CD4-positive, alpha-beta T cell treated with Interleukin-12 subunit alpha and Interleukin-12 subunit beta, for 1 hour (primary cell): ENCODE results near the gene GPSM1.
"Not testable (repeated sequence)": the region's sequence is repeated elsewhere in the genome, so short reads cannot be mapped to it uniquely, and the experiment has no call there.

Experiments used
- DNase-seq: peaks from one replicate; pipeline ENCODE4 v3.0.0-alpha.2; 2020

The GPSM1 gene

DNA sequence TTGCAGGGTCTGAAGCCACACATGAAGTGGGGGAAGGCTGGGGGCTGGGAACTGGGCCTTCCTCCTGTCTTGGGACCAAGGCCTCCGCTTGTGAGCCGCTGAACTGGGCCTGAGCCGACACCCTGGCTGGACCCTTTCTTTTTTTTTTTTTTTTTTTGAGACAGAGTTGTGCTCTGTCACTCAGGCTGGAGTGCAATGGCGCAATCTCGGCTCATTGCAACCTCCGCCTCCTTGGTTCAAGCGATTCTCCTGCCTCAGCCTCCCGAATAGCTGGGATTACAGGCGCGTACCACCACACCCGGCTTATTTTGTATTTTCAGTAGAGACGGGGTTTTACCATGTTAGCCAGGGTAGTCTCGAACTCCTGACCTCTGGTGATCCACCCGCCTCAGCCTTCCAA, 8.1 kb upstream of the GPSM1 start:
- not testable (repeated sequence) for DNase-seq

- DNase-seq: not testable (repeated sequence)
These were observed 7.4 kb upstream of the GPSM1 start for GRCh38 chr9:136319955-136320354.

DNA sequence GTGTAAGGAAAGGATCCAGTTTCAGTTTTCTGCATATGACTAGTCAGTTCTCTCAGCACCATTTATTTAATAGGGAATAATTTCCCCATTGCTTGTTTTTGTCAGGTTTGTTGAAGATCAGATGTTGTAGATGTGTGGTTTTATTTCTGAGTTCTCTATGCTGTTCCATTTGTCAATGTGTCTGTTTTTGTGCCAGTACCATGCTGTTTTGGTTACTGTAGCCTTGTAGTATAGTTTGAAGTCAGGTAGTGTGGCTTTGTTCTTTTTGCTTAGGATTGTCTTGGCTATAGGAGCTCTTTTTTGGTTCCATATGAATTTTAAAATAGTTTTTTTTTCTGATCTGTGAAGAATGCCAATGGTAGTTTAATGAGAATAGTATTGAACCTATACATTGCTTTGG, 6.4 kb upstream of the GPSM1 start:
- DNase-seq: not testable (repeated sequence)

DNA sequence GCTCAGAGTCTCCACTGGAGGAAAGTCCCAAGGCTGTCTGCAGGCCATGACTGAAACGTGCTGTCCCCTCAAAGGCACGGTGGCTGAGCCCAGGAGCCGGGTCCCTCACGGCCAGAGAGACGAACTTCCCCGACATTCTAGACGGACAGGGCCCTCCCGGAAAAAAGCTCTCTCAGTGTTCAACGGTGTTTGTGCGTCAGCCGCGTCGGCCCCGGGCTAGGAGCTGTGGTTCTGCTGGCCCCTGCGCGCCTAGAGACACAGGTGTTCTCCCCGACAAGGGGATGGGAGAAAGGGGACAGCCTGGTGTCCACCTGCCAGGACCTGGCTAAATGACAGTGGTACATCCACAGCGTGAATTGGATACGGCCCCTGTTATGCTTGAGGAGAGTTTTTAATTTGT, 5.8 kb upstream of the GPSM1 start:
- DNase-seq: no peak

- no peak for DNase-seq
These were observed 4.5 kb upstream of the GPSM1 start for GRCh38 chr9:136322756-136323330.

DNA sequence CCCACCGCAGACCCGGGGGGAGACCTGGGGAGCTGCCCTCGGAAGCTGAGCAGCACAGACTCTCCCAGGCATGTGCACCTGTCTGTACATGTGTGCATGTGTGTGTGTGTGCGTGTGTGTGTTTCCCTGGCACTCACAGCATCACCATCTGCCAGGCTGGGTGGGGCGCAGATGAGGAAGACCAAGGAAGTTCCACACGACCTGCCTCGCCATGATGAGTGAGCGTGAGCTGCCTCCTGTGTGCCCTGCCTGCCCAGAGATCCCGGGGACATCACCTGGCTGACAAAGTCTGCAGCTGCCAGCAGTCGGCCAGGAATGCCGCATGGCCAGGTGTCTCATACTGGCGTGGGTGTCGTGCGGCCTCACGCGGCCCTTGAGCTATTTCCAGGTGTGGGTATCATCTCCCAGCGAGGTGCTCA, 4.0 kb upstream of the GPSM1 start:
- no peak for DNase-seq

DNA sequence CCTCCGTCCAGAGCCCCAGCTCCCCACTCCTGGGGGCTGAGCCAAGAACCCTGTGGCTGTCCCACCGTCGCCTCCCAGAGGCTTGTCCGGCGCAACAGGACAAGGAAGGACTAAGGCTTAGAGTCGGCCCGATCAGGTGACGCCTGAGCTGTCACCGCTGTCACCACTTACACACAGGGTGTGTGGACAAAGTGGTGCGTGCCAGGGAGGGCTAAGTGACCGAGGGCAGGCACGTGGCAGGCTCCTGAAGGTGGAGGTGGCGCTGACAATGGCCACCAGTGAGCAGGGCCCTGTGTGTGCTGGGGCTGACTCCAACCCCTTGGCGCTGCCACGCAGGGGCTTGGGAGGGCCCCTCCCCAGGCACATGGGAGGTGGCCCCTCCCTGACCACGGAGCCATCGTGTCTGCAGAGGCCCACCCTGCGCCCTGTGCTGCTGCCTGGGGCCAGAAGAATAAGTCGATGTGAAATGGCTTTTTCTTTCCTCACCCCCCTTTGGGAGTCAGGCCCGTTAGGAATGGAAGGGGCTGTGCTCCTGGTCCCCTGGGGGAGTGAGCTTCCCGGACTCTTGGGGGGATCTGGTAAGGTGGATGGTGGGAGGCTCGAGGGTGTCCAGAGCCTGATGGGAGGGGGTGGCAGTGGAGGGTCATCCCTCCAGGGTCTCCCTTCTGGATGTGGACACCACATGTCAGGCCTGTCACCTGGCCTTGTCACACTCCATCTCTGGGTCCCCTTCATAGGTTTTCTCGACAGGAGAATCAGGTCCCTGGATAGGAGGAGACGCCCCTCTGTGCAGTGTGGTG, 2.6 kb upstream of the GPSM1 start:
- DNase-seq: no peak

- DNase-seq: no peak
These were observed 2.0 kb upstream of the GPSM1 start for GRCh38 chr9:136325358-136325757.

- DNase-seq: no peak
These were observed 1.1 kb upstream of the GPSM1 start for GRCh38 chr9:136326061-136326760.

DNA sequence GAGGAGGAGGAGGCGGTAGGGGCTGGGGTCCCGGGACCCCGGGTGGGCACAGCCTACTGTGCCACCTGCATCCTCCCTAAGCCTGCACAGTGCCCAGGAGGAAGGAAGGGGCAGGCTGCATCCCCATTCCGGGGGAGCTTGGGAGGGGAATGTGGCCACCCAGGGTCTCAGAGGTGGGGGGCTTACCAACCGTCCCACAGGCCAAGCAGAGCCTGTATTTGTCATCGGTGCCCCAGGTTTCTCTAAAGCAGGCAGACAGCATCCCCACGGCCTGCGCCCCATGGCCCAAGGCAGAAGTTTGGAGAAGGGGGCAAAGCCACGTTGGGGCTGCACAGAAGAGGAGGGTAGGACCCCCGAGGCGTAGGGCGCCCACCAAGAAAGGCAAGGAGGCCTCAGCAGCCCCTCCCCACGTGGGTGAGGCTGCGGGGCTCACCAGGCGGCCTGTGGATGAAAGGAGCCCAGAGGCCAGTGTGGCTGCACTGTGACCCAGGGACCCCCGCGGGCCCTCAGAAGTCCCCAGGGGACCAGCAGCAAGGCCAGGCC, 507 bp upstream of the GPSM1 start:
- no peak for DNase-seq

- DNase-seq: no peak
These were observed 777 bp downstream of the GPSM1 start for GRCh38 chr9:136328011-136328621.

- DNase-seq: no peak
These were observed 1.3 kb downstream of the GPSM1 start for GRCh38 chr9:136328622-136329041.

DNA sequence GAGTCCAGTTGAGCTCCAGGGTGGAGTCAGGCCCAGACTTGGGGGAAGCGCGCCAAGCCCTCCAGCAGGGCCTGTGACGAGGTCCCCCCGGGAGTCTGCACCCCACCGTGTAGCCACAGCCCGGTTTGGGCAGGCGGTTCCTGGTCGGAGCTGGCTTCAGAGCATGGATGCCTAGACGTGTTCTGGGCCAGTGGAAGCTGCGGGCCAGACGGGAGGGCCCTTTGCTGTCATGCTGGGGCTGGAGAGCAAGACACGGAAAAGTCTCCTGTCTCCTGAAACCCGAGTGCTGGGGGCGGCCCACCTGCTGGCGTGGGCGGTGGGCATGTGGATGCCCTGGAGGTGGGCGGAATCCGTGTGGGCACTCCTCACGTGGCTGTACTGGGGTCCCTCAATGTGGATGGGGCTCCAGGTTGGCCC, 1.9 kb downstream of the GPSM1 start:
- no peak for DNase-seq

GRCh38 chr9:136329636-136330405, 2.5 kb downstream of the GPSM1 start:
- DNase-seq: no peak

GRCh38 chr9:136330406-136330990, 3.2 kb downstream of the GPSM1 start:
- DNase-seq: no peak

DNA sequence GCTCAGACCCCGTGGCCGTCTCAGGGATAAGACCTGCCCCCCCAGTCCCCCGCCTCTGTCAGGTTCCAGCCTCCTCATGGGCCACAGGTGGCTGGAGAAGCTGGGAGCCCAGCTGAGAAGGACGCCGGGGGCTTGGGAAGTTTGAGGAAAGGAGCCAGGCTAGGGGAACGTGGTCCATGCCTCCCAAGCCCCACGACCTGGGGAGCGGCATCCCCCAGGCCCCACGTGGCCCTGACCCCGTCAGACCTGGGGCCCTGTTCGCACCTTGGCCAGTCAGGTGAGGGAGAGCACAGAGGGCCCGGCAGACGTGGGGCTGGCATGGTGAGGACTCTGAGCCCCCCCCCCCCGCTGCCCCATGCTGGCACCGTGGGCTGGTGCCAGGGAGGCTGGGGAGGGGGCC, 3.7 kb downstream of the GPSM1 start:
- no peak for DNase-seq

DNA sequence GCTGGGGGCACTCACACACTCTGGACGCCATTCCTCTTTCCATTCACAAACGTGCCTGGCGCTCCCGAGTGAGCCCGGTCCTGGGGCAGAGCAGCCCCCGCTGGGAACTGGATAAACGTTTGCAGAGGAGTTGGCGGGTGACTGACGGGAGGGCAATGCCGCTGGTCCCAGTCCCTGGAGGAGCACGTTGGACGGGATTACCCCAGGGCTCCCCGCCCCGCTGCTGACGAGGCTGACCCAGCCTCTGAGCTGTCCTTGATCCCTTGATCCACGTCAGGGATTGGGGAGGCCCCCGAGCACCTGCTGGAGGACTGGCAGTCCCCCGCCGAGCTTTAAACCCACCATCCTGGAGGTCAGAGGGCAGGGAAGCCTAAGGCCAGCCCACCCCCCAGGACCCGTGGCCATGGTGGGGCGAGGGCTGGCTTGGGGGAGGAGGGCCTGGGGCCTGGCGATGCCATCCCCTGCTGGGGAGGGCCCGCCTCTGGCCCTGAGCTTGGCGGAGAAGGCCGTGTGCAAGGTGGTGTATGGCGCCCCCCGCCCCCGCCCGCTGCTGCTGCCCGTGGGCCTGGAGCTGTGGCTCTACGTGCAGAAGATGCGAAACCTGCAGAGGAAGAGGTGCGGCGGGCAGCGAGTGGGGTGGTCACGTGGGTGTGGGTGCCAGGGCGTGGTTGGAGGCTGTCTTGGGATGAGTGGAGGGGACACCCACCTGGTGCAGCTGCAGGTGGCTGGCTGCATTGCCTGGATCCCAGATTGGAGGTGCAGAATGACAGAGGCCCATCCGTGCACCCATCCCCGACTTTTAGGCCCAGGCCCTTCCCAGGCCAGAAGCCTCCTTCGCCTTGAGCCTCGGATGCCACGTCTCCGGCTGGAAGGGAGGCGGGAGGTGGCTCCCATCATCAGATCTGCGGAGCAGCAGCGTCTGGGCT, 4.5 kb downstream of the GPSM1 start:
- DNase-seq: no peak

- DNase-seq: no peak
These were observed 5.2 kb downstream of the GPSM1 start for GRCh38 chr9:136332482-136332983.

DNA sequence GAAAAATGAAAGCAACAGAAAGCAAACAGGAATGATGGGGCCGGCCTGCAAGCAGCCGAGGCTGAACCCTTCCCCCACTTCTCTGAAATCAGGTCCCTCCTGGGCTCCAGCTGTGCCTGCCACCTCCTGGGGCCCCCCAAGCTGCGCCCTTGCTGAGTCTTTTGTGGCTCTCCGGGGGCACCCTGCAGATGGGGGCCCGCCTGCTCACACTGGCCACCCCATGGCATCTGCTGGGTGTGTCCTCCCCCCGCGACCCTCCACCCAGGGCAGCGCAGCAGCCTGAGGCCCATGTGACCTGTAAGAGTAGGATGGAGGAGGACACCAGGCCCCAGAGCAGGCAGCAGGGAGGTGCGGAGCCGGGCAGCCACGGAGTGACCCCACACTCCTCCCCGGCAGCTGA, 5.7 kb downstream of the GPSM1 start:
- DNase-seq: no peak

DNA sequence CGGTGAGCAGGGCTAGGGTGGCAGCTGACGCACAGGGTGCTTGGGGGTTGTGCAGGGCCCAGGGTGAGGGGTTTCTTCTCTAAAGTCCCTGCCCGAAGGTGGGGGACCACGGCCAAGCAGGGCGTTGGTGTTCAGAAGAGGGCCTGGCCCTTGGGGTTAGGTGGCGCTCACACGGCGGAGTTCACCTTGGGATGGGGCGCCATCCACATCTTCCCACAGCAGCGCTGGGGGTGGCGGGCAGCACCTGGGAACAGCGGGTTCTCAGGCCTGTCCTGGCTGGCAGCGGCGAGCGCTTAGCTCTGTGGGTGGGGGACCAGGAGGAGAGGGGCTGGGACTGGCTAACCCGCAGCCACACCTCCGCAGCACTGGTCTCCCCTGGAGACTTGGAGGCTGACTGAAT, 6.1 kb downstream of the GPSM1 start:
- no peak for DNase-seq

DNA sequence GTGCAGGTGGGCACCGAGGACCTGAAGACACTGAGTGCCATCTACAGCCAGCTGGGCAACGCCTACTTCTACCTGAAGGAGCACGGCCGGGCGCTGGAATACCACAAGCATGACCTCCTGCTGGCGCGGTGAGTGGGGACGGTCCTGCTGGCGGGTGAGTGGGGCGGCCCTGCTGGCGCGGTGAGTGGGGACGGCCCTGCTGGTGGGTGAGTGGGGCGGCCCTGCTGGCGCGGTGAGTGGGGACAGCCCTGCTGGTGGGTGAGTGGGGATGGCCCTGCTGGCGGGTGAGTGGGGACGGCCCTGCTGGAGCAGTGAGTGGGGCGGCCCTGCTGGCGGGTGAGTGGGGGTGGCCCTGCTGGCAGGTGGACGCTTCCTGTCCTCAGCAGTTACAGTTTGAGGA, 7.2 kb downstream of the GPSM1 start:
- DNase-seq: no peak
